Peyer's patch (tissue), 4 donors: Measurements from ENCODE around the gene GRIK3. TPM values are rescaled to one million over a fixed set of nuclear protein-coding genes. Genes with fewer than 3 reads are reported as not detected.

Source experiments
- DNase-seq, 3 donors: peaks; one replicate each; pipeline ENCODE4 v3.0.0-alpha.2; 2017 to 2019
- H3K27ac ChIP-seq, 4 donors: fragments of 200-600 bp; sonication (generic); one replicate each; pipeline ENCODE4 v1.5.1; 2016 to 2019
- H3K27me3 ChIP-seq, 2 donors: fragments of 200-600 bp; sonication (generic); one replicate each; pipeline ENCODE4 v1.5.1; 2019
- H3K36me3 ChIP-seq, 3 donors: fragments of 200-600 bp; sonication (generic); one replicate each; pipeline ENCODE4 v1.5.1; 2016 to 2019
- H3K4me1 ChIP-seq, 4 donors: fragments of 200-600 bp; sonication (generic); one replicate each; pipeline ENCODE4 v1.5.1; 2016 to 2019
- H3K4me3 ChIP-seq, 4 donors: fragments of 200-600 bp; sonication (generic); 1 replicate in 3 of 4; 2 replicates in 1 of 4; pipeline ENCODE4 v1.5.1; 2016 to 2019; ENCODE audit warnings: mild to moderate bottlenecking in 1 of 4
- H3K9me3 ChIP-seq, 4 donors: fragments of 200-600 bp; sonication (generic); one replicate each; pipeline ENCODE4 v1.5.1; 2016 to 2019; ENCODE audit warnings: mild to moderate bottlenecking in 1 of 4
- POLR2A ChIP-seq, 2 donors: fragments of 450-650 bp; IDR thresholded peaks; one replicate each; pipeline ENCODE4 v1.5.1; 2017; ENCODE audit warnings: antibody characterized with exemption in 2 of 2, mild to moderate bottlenecking in 2 of 2, moderate library complexity in 2 of 2
- total RNA-seq, 4 donors: library from RNA; depleted of rRNA; stranded (reverse); fragments of >200 nt; gene quantifications; one replicate each; pipeline ENCODE4 v1.1.0, GENCODE V29; 2016
- TF ChIP-seq, protein P1 (sequence below), 6 experiments: fragments of 450-650 bp in 4 of 6; fragments of 200-600 bp in 2 of 6; sonication (generic) in 1 of 6; IDR thresholded peaks; one replicate each; pipeline ENCODE4 v1.5.1; 2017 to 2019; ENCODE audit warnings: antibody characterized with exemption in 6 of 6, mild to moderate bottlenecking in 3 of 6, moderate library complexity in 1 of 6

GRIK3 gene
- total RNA-seq, 4 donors from 2014 or later: 0.18 to 0.83 (median 0.62) TPM

- no peaks in the 10 kb centered on the region for H3K27me3 ChIP-seq
- H3K4me3 ChIP-seq: no peak overlapping the region
- DNase-seq: no peak
- H3K4me1 ChIP-seq: no peaks in the 10 kb centered on the region
- no peaks in the 10 kb centered on the region for H3K9me3 ChIP-seq
- H3K36me3 ChIP-seq: no peaks in the 10 kb centered on the region
- no peak for TF ChIP-seq POLR2A (IDR thresholded peaks at IDR 0.05)
- TF ChIP-seq, protein P1, sequence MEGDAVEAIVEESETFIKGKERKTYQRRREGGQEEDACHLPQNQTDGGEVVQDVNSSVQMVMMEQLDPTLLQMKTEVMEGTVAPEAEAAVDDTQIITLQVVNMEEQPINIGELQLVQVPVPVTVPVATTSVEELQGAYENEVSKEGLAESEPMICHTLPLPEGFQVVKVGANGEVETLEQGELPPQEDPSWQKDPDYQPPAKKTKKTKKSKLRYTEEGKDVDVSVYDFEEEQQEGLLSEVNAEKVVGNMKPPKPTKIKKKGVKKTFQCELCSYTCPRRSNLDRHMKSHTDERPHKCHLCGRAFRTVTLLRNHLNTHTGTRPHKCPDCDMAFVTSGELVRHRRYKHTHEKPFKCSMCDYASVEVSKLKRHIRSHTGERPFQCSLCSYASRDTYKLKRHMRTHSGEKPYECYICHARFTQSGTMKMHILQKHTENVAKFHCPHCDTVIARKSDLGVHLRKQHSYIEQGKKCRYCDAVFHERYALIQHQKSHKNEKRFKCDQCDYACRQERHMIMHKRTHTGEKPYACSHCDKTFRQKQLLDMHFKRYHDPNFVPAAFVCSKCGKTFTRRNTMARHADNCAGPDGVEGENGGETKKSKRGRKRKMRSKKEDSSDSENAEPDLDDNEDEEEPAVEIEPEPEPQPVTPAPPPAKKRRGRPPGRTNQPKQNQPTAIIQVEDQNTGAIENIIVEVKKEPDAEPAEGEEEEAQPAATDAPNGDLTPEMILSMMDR (IDR thresholded peaks at IDR 0.05): no peak
- H3K27ac ChIP-seq: no peak overlapping the region
These were observed 39.6 kb upstream of the GRIK3 start for GRCh38 chr1:37073854-37074379.

DNA sequence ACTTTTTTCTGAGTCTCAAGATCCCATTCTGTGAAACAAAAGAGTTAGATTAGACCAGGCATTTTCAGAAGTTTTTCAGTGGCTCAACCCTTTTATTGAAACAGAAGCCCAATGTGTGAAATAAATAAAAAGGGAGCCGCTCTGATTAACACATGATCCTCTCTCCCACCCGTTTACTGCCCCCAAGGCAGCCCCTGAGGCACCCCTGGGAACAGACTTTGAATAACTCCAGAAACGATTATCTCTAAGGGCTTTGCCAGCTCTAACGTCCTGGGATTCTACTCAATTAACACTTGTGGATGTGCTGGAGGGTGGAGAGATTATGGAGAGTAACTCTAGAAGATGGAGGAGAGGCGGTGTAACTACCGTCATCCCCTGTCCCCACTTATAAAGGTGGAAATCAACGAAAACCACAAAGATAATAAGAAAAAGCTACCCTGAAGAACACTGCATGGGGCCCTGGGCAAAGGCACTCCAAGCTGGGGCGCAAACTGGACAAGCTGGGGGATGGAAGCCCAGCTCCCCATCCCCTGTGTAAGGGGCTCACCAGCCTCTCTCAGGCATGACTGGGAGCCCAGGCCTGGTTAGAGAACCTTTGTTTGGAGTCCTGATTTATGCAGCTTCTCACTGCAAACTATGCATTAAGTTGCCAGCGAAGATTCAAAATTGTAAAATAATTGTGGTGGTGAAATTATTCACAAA, 39.0 kb upstream of the GRIK3 start:
- DNase-seq: no peak
- H3K36me3 ChIP-seq: no peaks in the 10 kb centered on the region
- H3K27ac ChIP-seq: no peak overlapping the region
- no peaks in the 10 kb centered on the region for H3K27me3 ChIP-seq
- no peak overlapping the region for H3K4me3 ChIP-seq
- no peaks in the 10 kb centered on the region for H3K9me3 ChIP-seq
- no peaks in the 10 kb centered on the region for H3K4me1 ChIP-seq
- TF ChIP-seq POLR2A (IDR thresholded peaks at IDR 0.05): no peak
- TF ChIP-seq, protein P1 (IDR thresholded peaks at IDR 0.05): no peak

DNA sequence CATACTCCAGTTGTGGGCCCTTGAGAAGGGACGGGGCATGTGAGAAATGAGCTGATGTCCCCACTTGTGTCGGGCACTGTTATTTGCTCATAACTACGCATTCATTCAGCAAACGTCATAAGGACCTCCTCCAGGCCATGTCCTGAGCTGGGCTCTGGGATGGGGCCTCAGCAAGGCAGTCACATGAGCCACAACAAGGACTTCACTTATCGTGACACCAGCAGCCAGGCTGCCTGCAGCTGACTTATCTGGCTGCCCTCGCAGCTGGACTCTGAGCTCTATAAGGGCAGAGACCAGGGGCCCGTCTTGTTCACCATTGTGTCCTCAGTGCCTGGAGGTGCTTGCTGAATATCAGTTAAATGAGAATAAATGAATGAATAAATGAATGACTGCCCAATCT, 37.5 kb upstream of the GRIK3 start:
- no peak for DNase-seq
- TF ChIP-seq, protein P1 (IDR thresholded peaks at IDR 0.05): no peak
- TF ChIP-seq POLR2A (IDR thresholded peaks at IDR 0.05): no peak
- no peaks in the 10 kb centered on the region for H3K27me3 ChIP-seq
- no peak overlapping the region for H3K27ac ChIP-seq
- H3K9me3 ChIP-seq: no peaks in the 10 kb centered on the region
- no peaks in the 10 kb centered on the region for H3K36me3 ChIP-seq
- H3K4me1 ChIP-seq: no peaks in the 10 kb centered on the region
- H3K4me3 ChIP-seq: no peak overlapping the region

DNA sequence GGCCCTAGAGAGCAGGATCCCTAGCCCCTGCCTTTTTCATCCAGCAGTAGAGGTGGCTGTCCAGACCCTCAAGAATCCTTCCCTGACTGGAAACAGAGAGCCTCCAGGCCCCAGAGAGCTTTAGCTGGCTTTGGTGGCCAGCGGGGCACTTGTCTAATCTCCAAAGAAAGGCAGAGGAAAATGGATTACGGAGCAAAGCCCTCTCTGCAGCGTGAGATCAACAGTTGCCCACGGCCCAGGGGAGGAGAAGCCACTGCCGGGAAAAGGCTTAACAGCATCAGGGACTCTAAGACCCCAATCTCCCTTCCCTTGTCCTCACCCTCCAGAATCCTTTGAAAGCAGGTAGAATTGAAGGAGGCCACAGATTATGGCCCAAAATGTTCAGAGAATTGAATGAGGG, 35.8 kb upstream of the GRIK3 start:
- peaks cover 0 to under 1% (median 0%) of the 10 kb centered on the region in 4 donors for H3K9me3 ChIP-seq
- no peaks in the 10 kb centered on the region for H3K4me1 ChIP-seq
- TF ChIP-seq, protein P1 (IDR thresholded peaks at IDR 0.05): no peak
- TF ChIP-seq POLR2A (IDR thresholded peaks at IDR 0.05): no peak
- no peaks in the 10 kb centered on the region for H3K36me3 ChIP-seq
- H3K4me3 ChIP-seq: no peak overlapping the region
- no peaks in the 10 kb centered on the region for H3K27me3 ChIP-seq
- no peak for DNase-seq
- no peak overlapping the region for H3K27ac ChIP-seq

GRCh38 chr1:37069406-37069805, 35.1 kb upstream of the GRIK3 start:
- H3K36me3 ChIP-seq: no peaks in the 10 kb centered on the region
- no peaks in the 10 kb centered on the region for H3K4me1 ChIP-seq
- peaks cover 0 to 3% (median 0%) of the 10 kb centered on the region in 4 donors for H3K9me3 ChIP-seq
- H3K4me3 ChIP-seq: no peak overlapping the region
- no peak overlapping the region for H3K27ac ChIP-seq
- no peaks in the 10 kb centered on the region for H3K27me3 ChIP-seq
- TF ChIP-seq, protein P1 (IDR thresholded peaks at IDR 0.05): no peak
- TF ChIP-seq POLR2A (IDR thresholded peaks at IDR 0.05): no peak
- no peak for DNase-seq
